ENCODE measurements around the gene PKP3.

PKP3 gene

DNA sequence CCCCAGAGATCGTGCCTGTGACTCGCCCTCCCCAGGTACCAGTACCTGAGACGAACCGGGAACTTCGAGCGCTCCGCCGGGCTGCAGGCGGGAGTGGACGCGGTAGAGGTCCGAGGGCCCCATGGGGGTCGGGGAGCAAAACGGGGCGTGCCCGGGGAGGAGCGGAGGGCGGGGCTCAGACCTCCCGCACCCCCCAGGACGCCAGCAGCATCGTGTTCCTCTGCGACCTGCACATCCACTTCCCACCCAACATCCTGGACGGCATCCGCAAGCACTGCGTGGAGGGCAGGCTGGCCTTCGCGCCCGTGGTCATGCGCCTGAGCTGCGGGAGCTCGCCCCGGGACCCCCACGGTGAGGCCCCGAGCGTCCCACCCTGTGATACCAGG lies 13.9 kb upstream of the PKP3 start:
- TF ChIP-seq EZH2 (IDR thresholded peaks at IDR 0.05) (no peak), FOXP2 (optimal IDR thresholded peaks at IDR 0.05; ENCODE audit: control extremely low read depth, extremely low read length, insufficient read depth) (no peak), POLR2AphosphoS5 (IDR thresholded peaks at IDR 0.05; ENCODE audit: borderline replicate concordance, low read depth, low read length) (no peak)

DNA sequence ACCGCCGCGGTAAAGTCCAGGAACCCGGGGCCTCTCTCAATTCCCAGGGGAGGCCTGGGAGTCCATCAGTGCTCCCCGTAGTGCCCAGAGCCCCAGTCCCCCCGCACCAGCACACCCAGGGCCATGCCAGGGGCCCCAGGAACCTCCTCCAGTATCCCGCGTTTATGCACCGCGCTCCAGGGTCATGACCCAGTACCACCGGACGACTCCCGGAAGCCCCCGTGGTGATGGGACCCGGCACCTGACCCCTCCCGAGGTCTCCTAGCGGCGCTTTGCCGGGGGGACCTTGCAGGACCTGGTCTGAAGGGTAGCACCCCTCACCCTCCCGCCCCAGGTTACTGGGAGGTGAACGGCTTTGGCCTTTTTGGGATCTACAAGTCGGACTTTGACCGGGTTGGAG lies 13.5 kb upstream of the PKP3 start:
- no peaks in the 10 kb centered on the region for H3K9me3 ChIP-seq (ENCODE audit: low read depth, low read length)
- TF ChIP-seq EZH2 (IDR thresholded peaks at IDR 0.05): no peak
- no peak for TF ChIP-seq POLR2AphosphoS5 (IDR thresholded peaks at IDR 0.05; ENCODE audit: borderline replicate concordance, low read depth, low read length)
- TF ChIP-seq FOXP2 (optimal IDR thresholded peaks at IDR 0.05; ENCODE audit: control extremely low read depth, extremely low read length, insufficient read depth): no peak
- H3K36me3 ChIP-seq (ENCODE audit: insufficient read depth, low read length): no peaks in the 10 kb centered on the region; the same call in 1 of the 2 replicates
- H3K4me3 ChIP-seq: no peak overlapping the region
- H3K9ac ChIP-seq (ENCODE audit: insufficient read length): no peak overlapping the region
- no peak for DNase-seq (ENCODE audit: low read depth, low spot score)
- H3K27ac ChIP-seq: no peak overlapping the region

More for the DNA sequence above, 13.9 kb upstream of the PKP3 start:
- DNase-seq (ENCODE audit: low read depth, low spot score): no peak
- H3K9ac ChIP-seq (ENCODE audit: insufficient read length): no peak overlapping the region
- H3K4me3 ChIP-seq: no peak overlapping the region
- no peaks in the 10 kb centered on the region; the same call in 1 of the 2 replicates for H3K36me3 ChIP-seq (ENCODE audit: insufficient read depth, low read length)
- no peaks in the 10 kb centered on the region for H3K9me3 ChIP-seq (ENCODE audit: low read depth, low read length)
- no peak overlapping the region for H3K27ac ChIP-seq

GRCh38 chr11:380996-381395 lies 13.0 kb upstream of the PKP3 start:
- no peak overlapping the region for H3K27ac ChIP-seq
- H3K36me3 ChIP-seq (ENCODE audit: insufficient read depth, low read length): no peaks in the 10 kb centered on the region; the same call in 1 of the 2 replicates
- H3K9ac ChIP-seq (ENCODE audit: insufficient read length): no peak overlapping the region
- no peak overlapping the region for H3K4me3 ChIP-seq
- DNase-seq (ENCODE audit: low read depth, low spot score): no peak
- H3K9me3 ChIP-seq (ENCODE audit: low read depth, low read length): no peaks in the 10 kb centered on the region
- TF ChIP-seq EZH2 (IDR thresholded peaks at IDR 0.05) (no peak), FOXP2 (optimal IDR thresholded peaks at IDR 0.05; ENCODE audit: control extremely low read depth, extremely low read length, insufficient read depth) (no peak), POLR2AphosphoS5 (IDR thresholded peaks at IDR 0.05; ENCODE audit: borderline replicate concordance, low read depth, low read length) (no peak)

DNA sequence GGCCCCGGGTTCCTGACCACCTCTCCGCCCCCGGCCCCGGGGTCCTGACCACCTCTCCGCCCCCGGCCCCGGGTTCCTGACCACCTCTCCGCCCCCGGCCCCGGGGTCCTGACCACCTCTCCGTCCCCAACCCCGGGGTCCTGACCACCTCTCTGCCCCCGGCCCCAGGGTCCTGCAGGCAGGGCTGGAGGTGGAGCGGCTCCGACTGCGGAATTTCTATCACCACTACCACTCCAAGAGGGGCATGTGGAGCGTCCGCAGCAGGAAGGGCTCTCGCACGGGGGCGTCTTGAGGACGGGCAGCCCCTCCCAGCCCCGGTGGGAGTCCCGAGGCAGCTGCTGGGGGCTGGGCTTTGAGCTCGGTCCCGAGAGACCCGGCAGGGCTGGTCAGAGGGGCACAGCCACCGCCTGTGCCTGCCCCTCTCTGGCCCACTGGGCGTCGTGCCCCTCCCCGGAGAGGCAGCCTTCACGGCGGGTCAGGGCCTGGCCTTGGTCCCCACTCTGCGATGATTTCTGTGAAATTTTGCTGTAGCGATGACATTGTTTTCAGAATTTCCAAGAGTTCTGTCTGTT lies 12.4 kb upstream of the PKP3 start:
- Histone ChIP-seq H3K27ac (no peak overlapping the region), H3K9ac (ENCODE audit: insufficient read length) (no peak overlapping the region), H3K36me3 (ENCODE audit: insufficient read depth, low read length) (no peaks in the 10 kb centered on the region; the same call in 1 of the 2 replicates), H3K4me3 (no peak overlapping the region), H3K9me3 (ENCODE audit: low read depth, low read length) (no peaks in the 10 kb centered on the region)
- TF ChIP-seq FOXP2 (optimal IDR thresholded peaks at IDR 0.05; ENCODE audit: control extremely low read depth, extremely low read length, insufficient read depth): no peak
- TF ChIP-seq POLR2AphosphoS5 (IDR thresholded peaks at IDR 0.05; ENCODE audit: borderline replicate concordance, low read depth, low read length): no peak
- TF ChIP-seq EZH2 (IDR thresholded peaks at IDR 0.05): no peak
- DNase-seq (ENCODE audit: low read depth, low spot score): no peak

DNA sequence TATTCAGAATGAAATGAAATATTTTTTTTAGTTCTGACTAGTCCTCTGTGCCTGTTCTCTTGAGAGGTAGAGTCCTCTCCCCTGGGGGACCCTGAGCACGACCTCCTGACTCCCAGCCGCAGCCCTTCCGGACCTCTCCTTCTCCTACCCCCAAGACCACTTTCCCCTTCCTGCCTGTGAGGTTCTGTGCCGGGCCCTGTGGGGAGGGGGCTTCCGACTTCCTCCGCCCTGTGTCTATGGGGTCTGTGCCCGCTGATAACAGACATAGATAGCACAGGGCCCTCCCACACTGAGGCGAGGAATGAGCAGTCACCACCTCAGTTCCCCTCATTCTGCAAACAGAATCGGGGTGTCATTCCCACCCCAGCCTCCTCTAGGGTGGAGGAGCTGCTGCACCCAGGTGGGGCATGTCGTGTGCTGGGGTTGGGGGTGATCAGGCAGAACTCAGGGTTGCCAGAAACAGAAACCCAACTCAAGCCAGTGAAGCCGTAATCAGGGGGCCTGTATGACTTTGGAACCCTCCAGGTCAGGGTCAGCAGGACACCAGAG lies 11.9 kb upstream of the PKP3 start:
- no peak overlapping the region for H3K9ac ChIP-seq (ENCODE audit: insufficient read length)
- no peak overlapping the region for H3K4me3 ChIP-seq
- peak overlapping the region; percentile 60; the same call in 1 of the 2 replicates for H3K27ac ChIP-seq
- H3K36me3 ChIP-seq (ENCODE audit: insufficient read depth, low read length): no peaks in the 10 kb centered on the region; the same call in 1 of the 2 replicates
- H3K9me3 ChIP-seq (ENCODE audit: low read depth, low read length): no peaks in the 10 kb centered on the region
- no peak for DNase-seq (ENCODE audit: low read depth, low spot score)
- no peak for TF ChIP-seq FOXP2 (optimal IDR thresholded peaks at IDR 0.05; ENCODE audit: control extremely low read depth, extremely low read length, insufficient read depth)
- no peak for TF ChIP-seq EZH2 (IDR thresholded peaks at IDR 0.05)
- no peak for TF ChIP-seq POLR2AphosphoS5 (IDR thresholded peaks at IDR 0.05; ENCODE audit: borderline replicate concordance, low read depth, low read length)

DNA sequence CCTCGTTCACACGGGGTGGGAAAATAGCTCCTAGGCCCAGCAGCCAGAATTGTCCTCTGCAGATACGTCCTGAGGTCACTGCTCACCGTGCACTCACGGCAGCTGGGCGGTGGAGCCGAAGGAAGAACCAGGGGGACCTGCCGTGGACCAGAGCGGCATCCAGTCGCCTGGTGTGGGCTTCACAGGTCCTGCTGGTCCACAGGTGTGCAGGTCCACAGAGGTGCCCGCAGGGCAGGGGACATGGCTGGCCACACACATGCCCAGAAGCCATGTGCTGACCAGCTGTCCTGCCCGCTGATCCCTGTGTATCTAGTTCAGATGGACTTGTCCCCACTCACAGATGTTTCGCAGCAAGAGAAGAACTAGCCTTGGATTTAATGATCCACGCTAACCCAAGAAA lies 10.6 kb upstream of the PKP3 start:
- Histone ChIP-seq H3K27ac (no peak overlapping the region), H3K4me3 (no peak overlapping the region), H3K9me3 (ENCODE audit: low read depth, low read length) (no peaks in the 10 kb centered on the region), H3K36me3 (ENCODE audit: insufficient read depth, low read length) (no peaks in the 10 kb centered on the region; the same call in 1 of the 2 replicates), H3K9ac (ENCODE audit: insufficient read length) (no peak overlapping the region)
- TF ChIP-seq FOXP2 (optimal IDR thresholded peaks at IDR 0.05; ENCODE audit: control extremely low read depth, extremely low read length, insufficient read depth) (no peak), POLR2AphosphoS5 (IDR thresholded peaks at IDR 0.05; ENCODE audit: borderline replicate concordance, low read depth, low read length) (no peak), EZH2 (IDR thresholded peaks at IDR 0.05) (no peak)
- DNase-seq (ENCODE audit: low read depth, low spot score): no peak

DNA sequence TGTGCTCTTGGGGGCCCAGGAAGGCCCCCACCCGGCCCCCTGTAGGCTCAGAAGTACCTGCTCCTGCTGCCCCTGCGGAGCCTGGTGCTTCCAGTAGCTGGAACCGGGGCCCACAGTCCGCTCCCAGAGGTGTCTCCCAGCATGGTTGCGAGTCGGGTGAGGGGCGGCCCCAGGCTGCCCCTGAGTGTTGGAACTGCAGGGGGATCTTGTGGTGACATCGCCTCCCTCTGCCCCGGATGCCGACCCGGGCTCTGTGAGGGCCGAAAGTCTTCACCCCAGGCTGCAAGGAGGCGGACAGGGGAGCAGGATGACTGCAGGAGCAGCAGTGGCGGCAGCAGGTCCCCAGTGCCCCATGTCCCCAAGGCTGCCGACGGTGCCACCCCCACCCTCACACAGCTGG lies 9.5 kb upstream of the PKP3 start:
- no peak for DNase-seq (ENCODE audit: low read depth, low spot score)
- Histone ChIP-seq H3K36me3 (ENCODE audit: insufficient read depth, low read length) (no peaks in the 10 kb centered on the region; the same call in 1 of the 2 replicates), H3K4me3 (no peak overlapping the region), H3K9ac (ENCODE audit: insufficient read length) (no peak overlapping the region), H3K27ac (no peak overlapping the region), H3K9me3 (ENCODE audit: low read depth, low read length) (no peaks in the 10 kb centered on the region)
- no peak for TF ChIP-seq FOXP2 (optimal IDR thresholded peaks at IDR 0.05; ENCODE audit: control extremely low read depth, extremely low read length, insufficient read depth)
- no peak for TF ChIP-seq EZH2 (IDR thresholded peaks at IDR 0.05)
- TF ChIP-seq POLR2AphosphoS5 (IDR thresholded peaks at IDR 0.05; ENCODE audit: borderline replicate concordance, low read depth, low read length): no peak

DNA sequence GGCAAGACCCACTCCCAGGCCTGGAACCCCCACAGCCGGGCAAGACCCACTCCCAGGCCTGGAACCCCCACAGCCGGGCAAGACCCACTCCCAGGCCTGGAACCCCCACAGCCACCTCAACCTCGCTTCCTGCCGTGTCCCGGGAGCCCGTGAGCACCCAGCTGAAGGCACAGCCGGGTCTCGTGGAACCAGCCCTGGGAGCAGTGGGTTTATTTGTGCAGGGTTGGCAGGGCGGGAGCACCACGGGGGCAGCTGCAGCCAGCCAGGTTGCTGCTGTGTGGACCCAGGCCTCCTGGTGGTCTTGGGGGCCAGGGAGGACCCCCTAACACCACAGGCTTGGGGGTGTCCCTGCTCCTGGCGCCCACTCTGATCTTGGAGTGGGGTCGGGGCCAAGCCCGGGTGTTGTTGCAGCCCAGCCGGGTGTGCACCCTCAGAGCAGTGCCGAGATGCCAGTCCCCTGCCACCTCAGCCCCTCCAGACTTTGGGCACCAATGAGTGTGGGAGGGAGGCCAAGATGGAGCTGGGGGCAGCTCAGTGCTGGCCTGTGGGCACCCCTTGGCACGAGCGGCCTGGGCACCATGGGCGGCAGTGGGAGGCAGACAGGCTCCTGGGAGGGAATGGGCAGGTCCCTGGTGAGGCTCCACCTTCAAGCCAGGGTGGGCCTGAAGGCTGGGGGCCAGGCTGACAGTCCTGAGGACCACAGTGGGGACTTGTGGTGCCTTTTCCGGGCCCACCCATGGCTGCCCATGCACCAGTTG lies 8.2 kb upstream of the PKP3 start:
- no peak overlapping the region for H3K4me3 ChIP-seq
- no peaks in the 10 kb centered on the region; the same call in 1 of the 2 replicates for H3K36me3 ChIP-seq (ENCODE audit: insufficient read depth, low read length)
- H3K27ac ChIP-seq: no peak overlapping the region
- no peak for DNase-seq (ENCODE audit: low read depth, low spot score)
- H3K9me3 ChIP-seq (ENCODE audit: low read depth, low read length): no peaks in the 10 kb centered on the region
- TF ChIP-seq EZH2 (IDR thresholded peaks at IDR 0.05) (no peak), FOXP2 (optimal IDR thresholded peaks at IDR 0.05; ENCODE audit: control extremely low read depth, extremely low read length, insufficient read depth) (no peak), POLR2AphosphoS5 (IDR thresholded peaks at IDR 0.05; ENCODE audit: borderline replicate concordance, low read depth, low read length) (no peak)
- H3K9ac ChIP-seq (ENCODE audit: insufficient read length): no peak overlapping the region
